ENCODE measurements around the gene NEIL3.

- TF ChIP-seq POLR2AphosphoS5 (IDR thresholded peaks at IDR 0.05), result no peak
- no peak for TF ChIP-seq CTCF (IDR thresholded peaks at IDR 0.05)
- no peak for TF ChIP-seq POLR2A (IDR thresholded peaks at IDR 0.05)
- TF ChIP-seq EP300 (IDR thresholded peaks at IDR 0.05), result no peak
Measured at GRCh38 chr4:177267911-177268310, 41.8 kb upstream of the NEIL3 start.
